ENCODE results near the gene CSN1S1.
"Not testable (repeated sequence)": the region's sequence is repeated elsewhere in the genome, so short reads cannot be mapped to it uniquely, and the experiment has no call there.

CSN1S1 gene, protein sequence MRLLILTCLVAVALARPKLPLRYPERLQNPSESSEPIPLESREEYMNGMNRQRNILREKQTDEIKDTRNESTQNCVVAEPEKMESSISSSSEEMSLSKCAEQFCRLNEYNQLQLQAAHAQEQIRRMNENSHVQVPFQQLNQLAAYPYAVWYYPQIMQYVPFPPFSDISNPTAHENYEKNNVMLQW

DNA sequence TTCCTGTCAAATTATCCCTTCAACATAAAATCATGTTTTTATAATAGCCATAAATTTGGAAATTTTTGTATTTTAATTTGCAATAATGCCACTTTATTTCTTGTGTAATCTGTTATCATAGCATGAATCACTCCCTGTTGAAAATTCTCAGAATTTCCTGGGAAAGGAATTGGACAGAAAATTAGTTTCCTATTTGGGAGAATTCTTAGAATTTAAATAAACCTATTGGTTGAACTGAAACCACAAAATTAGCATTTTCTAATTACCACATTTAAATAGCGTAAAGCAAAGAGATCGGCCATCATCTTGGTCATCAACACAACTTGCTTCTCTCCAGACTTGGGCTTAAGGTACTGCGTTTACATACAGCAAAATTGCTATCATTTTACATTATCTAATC, at the start of gene CSN1S1:
CSN1S1 (plus strand) TSS at position 301 of the 400 bp plus-strand sequence. CDS start 1,488 bp downstream, outside the sequence.
- no peak for DNase-seq (ENCODE audit: low spot score)

DNA sequence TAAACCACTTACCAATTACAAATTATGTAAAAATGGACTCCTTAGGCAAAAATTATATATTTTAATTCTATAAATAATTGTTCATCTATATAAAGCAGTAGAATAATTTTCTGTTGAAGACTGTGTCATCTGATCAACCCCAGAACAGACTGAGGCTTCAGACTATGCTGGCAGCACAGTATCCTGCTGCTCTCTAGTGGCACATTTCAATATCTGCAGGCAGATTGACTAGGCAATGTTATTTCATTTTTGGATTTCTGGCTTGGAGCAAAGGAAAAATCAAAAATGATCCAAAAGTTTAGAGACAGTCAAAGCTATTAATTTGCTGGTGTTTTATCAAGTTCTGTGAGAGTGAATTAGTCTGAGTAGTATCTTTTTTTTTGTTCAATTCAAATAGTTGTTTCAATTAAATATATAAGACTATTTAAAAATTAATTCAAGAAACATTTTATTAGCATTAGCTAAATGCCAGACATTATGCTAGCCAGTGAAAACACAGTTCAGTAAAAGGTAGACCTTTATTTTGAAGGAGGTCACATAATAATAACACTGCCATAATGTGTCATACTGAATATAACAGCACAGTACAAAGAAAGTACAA, 49.6 kb upstream of the CSN1S1 start:
- peak; percentile 35 for DNase-seq (ENCODE audit: low spot score)

DNA sequence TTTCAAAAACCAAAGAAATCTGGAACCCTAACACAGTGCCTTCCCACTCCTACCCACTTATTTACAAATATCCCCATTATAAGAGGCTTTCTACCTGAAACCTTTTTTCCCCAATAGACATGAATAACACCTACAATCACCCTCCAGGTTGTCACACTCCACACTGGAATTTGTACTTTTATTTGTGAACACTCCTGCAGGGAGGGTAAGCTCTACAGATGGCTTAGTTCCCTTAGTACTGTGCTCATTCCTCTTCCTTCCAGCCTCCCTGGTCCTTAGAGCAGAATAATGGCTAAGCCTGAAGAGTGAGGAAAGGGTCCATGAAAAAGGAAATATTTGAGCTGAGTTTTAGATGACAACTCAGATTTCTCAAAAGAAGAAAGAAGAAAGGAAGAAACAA, 48.7 kb upstream of the CSN1S1 start:
- DNase-seq (ENCODE audit: low spot score), result no peak

DNA sequence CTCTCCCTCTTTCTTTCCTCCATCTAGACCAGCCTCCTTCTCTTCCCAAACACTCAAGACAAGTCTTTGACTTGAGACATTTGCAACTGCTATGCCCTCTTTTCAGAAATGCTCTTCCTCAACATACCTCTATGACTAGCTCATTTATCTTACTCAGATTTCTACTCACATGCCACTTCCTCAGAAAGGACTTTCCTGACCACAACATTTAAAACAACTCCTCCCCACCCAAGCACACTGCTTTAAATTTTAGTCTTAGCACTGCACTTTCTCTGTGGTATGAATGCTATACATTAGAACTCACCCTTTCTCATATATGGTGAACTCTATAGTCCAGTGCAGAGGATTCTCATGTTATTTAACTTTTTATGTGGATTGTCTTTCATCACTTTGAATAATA, 42.5 kb upstream of the CSN1S1 start:
- DNase-seq (ENCODE audit: low spot score), result no peak

DNA sequence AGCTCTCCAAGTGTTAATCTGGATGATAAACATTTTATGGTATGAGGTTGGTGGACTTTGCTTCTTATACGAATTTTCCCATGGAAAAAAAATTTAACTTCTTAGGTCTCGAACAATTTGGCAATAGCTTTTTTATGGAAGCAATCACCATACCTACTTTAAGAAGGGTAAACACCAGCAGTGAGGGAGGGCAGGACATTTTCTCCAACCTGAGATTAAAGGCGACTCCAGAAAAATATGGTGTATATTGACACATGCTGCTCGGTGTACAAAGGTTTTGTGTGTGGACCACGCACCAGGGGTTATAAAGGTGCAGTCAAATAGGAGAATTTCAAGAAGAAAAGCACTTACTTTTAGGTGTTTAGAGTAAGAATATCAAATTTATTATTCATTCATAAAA, 36.7 kb upstream of the CSN1S1 start:
- no peak for DNase-seq (ENCODE audit: low spot score)

DNA sequence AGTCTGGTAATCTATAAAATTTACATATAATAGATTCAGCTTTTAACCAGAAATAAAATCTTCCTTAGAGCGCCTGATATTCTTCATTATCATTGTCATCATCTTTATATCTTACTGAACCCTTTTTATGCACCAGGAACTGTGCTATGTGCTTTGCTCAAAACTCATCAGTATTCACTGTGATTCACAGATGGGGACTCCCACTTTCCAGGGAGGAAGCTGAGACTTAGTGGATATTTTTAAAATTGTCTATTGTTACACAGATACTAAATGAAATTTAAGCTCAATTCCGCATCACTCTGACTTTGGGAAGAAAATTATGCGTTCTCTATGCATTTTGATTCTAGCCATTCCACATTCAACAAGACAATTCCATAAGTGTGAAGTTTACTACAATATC, 36.1 kb upstream of the CSN1S1 start:
- DNase-seq (ENCODE audit: low spot score), result no peak

DNA sequence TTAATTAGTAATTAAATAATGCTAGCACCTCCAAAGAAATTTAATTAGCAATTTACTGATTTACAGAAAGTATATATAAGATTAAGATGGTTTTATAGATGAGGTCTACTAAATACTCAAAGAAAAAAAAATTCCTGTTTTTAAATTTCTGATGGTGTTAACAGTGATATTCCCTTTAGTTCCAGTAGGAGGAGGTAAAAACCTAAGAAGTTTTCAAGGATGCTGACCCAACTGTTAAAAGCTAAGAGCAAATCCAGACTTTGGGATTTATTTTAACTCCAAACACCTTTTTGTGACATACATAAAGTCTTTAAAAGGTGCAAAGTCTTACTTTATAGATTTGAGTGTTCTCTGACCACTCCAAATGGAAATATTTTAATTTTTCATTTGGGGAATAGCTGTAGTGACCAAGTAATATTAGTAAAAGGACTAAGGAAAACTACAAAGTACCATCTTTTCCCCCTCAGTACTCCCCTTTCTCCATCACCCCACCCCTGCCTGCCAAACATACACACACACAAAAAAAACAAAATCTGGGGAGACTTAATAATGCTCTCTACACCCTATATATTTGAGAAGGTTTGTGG, 34.2 kb upstream of the CSN1S1 start:
- no peak for DNase-seq (ENCODE audit: low spot score)

DNA sequence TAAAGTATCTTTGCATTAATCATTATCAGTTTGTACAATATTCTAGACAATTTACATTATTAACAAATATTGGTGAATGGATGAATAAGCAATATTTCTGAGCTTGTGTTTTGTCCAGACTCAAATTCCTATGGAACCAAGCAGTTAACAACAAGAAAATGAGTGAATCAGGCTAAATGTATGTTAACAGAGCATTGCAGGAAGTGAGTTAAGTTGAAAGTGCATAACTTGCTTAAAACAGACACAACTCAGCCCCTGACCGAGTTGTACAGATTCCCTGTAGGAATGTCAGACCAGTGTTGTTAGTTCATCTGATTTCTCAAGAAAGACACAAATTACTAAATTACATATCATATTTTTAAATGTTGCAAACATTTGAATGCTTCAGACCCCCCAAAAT, 23.7 kb upstream of the CSN1S1 start:
- no peak for DNase-seq (ENCODE audit: low spot score)

DNA sequence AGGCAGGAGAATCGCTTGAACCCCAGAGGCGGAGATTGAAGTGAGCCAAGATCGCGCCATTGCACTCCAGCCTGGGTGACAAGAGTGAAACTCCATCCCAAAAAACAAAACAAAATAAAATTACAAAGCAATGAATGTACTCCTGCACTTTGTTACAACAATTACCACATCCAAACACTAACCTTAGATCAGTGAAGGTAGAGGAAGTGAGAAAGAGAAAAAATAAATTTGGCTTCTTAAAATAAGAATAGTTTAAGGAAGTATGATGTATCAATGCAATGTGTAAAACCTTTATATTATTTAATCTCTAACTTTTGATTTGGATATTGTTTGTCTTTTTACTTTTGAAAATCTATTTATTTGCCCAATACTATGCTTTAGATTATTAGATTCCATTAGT, 21.7 kb upstream of the CSN1S1 start:
- DNase-seq (ENCODE audit: low spot score), result no peak

DNA sequence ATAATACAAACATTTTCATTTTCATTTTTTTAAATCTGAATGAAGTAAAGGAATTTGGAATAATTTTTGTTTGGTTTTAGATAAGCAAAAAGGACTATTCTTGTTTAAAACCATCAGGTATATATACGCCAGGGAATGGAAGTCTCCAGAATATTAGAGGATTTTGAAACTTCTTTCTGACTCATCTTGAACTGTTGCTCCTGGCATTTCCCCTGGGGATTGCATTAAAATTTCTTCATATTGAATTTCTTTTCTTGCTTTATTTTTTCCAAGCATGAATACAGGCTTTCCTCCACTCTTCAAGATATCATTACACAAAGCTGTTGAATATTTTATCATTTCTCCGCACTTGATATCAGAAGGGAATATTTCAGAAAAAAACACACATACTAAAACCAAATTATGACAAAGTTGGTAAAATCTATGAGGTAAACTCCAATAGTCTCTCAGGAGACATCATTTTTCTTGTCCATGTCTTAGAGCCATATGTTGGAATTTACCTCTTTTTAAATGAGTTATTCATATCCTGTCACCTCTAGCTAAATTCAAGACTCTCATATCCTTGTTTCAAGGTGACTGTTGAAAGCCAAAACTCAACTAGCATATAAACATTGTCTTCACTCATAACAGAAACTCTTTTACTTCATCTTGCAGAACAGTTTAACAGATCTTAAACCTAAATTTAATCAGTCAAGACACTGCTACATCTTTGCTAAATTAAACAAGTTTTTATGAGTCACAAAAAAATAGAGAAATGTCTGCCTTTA, 20.7 kb upstream of the CSN1S1 start:
- no peak for DNase-seq (ENCODE audit: low spot score)

DNA sequence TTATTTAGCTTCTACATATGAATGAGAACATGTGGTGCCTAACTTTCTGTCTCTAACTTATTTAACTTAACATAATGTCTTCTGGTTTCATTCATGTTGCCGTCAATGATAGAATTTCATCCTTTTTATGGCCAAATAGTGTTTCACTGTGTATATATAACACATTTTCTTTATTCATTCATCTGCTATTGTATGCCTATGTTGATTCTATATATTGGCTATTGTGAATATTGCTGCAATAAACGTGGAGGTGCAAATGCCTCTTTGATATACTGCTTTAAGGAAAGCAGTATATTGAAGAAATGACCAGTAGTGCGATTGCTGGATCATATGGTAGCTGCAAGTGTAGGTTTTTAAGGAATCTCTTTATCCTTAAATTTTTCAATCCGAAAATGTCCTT, 10.0 kb upstream of the CSN1S1 start:
- no peak for DNase-seq (ENCODE audit: low spot score)

DNA sequence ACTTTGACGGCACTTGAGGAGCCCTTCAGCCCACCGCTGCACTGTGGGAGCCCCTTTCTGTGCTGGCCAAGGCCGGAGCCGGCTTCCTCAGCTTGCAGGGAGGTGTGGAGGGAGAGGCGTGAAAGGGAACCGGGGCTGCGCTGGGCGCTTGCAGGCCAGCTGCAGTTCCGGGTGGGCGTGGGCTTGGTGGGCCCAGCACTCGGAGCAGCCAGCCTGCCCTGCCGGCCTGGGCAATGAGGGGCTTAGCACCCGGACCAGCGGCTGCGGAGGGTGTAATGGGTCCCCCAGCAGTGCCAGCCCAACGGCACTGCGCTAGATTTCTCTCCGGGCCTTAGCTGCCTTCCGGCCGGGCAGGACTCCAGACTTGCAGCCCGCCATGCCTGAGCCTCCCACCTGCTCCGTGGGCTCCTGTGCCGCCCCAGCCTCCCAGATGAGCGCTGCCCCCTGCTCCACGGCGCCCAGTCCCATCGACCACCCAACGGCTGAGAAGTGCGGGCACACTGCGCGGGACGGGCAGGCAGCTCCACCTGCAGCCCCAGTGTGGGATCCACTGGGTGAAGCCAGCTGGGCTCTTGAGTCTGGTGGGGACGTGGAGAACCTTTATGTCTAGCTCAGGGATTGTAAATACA, 7.0 kb upstream of the CSN1S1 start:
- not testable (repeated sequence) for DNase-seq (ENCODE audit: low spot score)

DNA sequence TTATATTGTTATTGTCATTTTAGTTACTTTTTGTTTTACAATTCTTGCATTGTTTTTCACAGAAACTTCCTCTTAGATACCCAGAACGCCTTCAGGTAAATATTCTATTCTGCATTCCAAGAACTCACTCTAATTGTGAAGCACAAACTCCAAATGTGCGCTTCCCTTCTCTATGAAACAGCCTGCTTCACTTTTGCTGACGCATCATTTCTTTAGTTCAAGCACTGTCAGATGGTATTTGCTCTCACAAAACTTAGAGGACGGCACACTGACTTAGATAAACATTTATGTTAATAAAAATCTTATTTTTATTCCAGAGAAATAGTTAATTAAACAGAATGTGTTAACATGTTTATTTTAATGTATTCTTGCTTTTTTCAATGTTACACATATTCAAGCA, 3.3 kb downstream of the CSN1S1 start:
- no peak for DNase-seq (ENCODE audit: low spot score)

DNA sequence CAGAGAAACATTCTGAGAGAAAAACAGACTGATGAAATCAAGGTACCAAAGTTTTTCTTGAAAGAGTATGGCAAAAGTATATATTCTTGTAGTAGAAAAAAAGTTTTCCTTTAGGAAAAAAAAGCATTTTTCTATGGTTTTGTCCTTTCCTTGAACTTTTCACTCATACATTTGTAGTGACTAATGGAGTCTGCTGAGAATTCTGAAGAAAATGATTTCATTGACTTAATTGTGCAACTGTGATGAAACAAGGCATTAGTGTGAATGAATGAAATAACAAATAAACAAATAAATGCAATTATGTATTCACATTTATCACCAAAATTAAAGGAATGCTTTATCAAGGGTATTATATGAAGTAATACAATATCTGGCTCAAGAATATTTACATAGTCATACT, 5.7 kb downstream of the CSN1S1 start:
- no peak for DNase-seq (ENCODE audit: low spot score)

DNA sequence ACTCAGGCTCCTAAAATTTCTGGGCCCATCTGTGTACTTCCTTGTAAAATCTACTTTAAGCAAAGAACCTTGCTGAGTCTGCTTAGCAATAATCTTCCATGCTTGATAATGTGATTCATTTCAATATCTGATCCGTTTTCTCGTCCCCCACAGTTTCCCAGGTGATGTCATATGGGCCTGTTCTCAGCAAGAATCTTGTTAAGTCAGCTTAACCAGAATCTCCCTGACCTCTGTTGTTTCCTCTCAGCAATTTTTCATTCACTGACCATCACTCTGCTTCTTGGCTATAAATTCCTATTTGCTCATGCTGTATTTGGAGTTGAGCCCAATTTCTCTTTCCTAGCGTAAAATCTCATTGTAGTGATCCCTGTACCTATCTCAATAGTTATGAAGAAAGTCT, 20.7 kb downstream of the CSN1S1 start:
- no peak for DNase-seq (ENCODE audit: low spot score)

DNA sequence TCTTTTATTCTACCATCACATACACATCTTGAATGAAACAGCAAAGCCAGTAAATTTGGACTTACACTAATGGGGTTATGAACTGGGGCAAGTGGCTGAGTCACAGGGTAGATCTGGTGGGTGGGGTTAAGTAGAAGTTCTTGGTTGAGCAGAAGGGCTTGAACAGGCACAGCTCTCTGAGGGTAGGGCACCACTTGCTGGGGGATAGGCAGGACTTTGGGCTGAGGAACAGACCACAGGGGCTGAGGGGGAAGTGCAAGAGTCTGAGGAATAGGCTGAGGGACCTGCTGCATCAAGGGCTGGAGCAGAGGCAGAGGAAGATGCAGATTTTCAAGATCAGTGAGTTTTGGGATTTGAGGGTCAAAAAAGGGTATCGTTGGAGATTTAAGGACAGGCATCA, 26.3 kb downstream of the CSN1S1 start:
- DNase-seq (ENCODE audit: low spot score), result no peak

DNA sequence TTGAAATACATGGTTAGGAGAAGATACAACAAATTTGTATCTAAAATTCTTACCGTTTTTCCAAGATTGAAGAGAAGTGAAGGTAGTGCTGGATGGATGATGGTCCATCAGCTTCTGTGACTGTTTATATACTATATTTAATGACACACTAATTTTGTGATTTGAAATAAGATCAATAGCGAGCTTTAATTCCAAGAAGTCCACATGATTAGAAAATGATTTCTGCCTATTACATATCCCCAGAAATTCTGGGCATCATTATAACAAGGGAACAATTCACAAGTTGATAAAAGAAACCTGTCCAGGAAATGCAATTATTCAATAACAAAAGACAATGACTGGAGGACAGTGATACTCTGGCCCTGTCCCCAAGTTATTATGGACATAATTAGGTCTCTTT, 34.8 kb downstream of the CSN1S1 start, which contains the start of gene CSN2:
CSN2 (minus strand) TSS at position 101 of the 400 bp plus-strand sequence. CDS start 4,733 bp downstream, outside the sequence.
- no peak for DNase-seq (ENCODE audit: low spot score)

DNA sequence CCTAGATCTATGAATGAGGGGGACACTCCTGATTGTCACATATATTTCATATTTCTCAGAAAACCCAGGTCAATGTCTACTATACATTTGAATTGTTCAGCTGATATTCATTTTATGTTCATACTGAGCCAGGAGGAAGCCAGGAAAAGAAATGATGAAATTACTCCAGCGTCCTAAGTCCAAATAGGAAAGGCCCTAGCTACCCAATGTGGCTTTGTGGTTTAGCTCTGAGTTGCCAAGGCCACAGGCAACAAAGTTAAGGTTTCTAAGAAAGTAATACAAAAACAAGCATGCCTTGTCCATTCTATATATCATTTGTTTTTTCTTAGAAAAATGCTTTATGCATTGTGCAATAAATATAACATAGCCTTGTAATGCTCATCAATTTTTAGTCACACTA, 39.2 kb downstream of the CSN1S1 start:
- no peak for DNase-seq (ENCODE audit: low spot score)

DNA sequence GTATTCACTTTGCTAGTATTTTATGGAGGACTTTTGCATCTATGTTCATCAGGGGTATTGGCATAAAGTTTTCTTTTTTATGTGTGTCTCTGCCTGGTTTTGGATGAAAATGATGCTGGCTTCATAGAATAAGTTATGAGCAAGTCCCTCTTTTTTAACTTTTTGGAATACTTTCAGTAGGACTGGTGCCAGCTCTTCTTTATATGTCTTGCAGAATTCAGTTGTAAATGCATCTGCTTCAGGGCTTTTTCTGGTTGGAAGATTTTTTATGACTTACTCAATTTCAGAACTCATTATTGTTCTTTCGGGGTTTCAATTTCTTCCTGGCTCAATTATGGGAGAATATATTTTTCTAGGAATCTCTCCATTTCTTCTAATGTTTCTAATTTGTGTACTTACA, 43.8 kb downstream of the CSN1S1 start:
- DNase-seq (ENCODE audit: low spot score), result no peak

DNA sequence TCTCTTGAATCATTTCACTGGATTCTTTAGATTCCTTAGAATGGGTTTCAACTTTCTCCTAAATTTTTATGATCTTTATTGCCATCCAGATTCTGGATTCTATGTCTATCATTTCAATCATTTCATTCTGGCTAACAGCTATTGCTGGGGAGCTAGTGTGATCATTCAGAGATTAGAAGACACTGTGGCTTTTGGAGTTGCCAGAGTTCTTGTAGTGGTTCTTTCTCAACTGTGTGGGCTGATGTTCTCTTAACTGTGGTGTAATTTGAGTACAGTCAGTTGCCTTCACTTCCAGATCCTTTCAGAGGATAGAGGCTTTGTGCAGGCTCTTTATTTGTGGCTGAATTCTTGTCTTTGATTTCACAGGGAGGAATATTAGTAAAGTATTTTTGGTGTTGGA, 46.7 kb downstream of the CSN1S1 start:
- no peak for DNase-seq (ENCODE audit: low spot score)

DNA sequence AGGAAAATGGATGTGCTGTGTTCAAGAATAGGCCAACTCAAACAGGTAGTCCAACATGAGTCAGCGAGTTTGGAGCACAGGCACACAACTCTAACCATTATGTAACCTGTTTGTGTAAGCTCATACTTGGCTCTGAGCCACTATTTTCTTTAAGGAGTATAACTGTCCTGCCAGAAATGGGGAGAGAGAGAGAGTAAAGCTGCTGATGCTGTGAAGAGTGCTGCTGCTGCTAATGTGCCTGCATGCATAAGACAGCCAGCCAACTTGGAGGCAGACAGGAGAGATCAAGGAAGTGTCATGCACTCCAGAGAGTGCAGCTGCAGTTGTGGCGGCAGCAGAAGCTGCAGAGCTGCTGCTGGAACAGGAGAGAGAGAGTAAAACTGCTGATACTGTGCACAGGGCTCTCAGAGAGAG, 53.2 kb downstream of the CSN1S1 start:
- no peak for DNase-seq (ENCODE audit: low spot score)

DNA sequence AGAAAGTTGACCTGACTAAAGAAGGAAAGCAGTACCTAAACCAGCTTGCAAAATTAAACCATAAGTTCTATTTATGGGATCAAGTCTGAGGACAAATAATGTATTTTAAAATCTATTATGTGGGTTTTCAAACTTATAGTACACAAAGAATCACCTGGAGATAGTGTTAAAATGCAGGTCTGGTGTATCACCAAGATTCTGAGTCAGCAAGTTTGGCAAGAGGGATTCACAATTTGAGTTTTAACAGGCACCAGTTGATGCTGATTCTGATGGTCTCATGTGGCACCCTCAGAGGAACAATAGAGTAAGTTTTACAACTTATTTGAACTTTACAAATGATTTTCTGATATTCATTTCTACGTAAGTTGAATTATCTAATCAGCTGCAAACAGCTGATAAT, 55.8 kb downstream of the CSN1S1 start:
- no peak for DNase-seq (ENCODE audit: low spot score)

DNA sequence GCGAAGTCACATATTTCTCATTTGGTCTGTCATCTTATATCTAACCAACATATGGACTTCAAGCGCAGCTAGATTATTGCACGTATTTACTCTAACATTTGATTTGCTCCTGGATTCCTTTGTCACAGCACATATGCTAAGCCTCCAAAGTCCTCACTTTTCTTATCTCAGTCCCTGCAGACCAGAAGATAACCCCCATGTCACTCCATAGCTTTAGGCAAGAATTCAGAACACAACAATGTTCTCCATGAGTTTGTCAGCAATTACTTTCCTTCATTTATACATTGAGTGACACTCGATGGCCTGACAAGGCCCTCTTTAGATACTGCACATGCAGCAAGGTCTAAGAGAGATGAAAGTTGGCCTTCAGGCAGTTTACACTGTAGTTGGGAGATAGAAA, 60.1 kb downstream of the CSN1S1 start:
- DNase-seq (ENCODE audit: low spot score), result no peak
